Measurements from ENCODE around the gene MAPK10. TPM values are rescaled to one million over a fixed set of nuclear protein-coding genes. Genes with fewer than 3 reads are reported as not detected.

Gene MAPK10
- total and polyA plus RNA-seq, 2 donors (not counting 3 experiments of a cell fraction or from before 2014, with no cell fraction given), result 0.17 TPM; not detected in 1

Small RNAs within 50 kb of the gene (small RNA-seq; reads per million reads assigned to genes)
- not detected for gene RN7SKP96 (ENCODE audit: insufficient read depth, insufficient read length, low read depth, low replicate concordance)

Other genes starting within 250 kb of the MAPK10 start
- 2.2 and 2.9 TPM in 2 replicates for gene PTPN13, start 234.3 kb upstream of the MAPK10 start, total RNA-seq
- gene PTPN13, start 234.3 kb upstream of the MAPK10 start, polyA plus RNA-seq, result 0.62 and 0.69 TPM in 2 replicates

All from endothelial cell of umbilical vein (primary cell).